GM19043 (cell line): Measurements from ENCODE around the gene PIMREG.

Source experiments
- ATAC-seq: cut with Tn5 transposase; IDR thresholded peaks from one replicate; pipeline ENCODE4 v1.9.1; 2021; ENCODE audit warnings: low read depth; ENCODE audit not compliant: unreplicated experiment

The PIMREG gene

DNA sequence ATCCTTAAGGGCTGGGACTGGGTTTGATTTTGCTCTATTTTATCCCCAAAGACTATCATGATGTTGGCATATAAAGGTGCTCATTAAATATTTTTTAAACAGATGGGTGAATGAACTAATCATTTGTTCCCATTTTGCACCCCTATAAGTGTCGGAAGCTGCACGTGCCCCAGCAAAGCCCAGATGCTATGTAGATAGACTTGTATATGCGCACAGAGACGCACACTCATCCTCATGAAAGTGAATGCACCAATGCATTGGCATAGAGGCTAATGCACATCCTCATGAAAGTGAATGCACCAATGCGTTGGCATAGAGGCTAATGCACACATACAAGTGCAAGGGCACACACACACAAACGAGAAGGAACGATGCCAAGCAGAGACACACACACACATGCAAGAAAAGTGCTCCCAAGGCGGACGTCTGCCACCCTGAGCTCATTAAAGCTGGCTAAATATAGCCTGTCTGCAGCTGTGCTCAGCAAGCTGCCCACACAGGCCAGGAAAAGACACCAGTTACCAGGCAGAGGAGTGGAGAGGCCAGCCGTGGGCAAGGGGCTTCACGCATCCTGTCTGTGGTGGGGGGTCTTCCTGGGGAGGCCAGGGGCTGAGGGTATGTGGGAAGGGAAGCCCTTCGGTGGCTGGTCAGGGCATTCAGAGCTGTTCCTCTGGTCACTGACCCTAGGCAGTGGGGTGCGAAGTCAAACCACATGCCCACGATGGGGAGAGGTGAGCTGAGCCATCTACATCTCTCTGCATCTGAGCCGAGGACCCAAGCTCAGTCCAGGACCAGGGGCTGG lies 52.6 kb downstream of the PIMREG start:
- no peak for ATAC-seq

- ATAC-seq, result no peak
These were observed 53.4 kb downstream of the PIMREG start for GRCh38 chr17:6497496-6498221.

DNA sequence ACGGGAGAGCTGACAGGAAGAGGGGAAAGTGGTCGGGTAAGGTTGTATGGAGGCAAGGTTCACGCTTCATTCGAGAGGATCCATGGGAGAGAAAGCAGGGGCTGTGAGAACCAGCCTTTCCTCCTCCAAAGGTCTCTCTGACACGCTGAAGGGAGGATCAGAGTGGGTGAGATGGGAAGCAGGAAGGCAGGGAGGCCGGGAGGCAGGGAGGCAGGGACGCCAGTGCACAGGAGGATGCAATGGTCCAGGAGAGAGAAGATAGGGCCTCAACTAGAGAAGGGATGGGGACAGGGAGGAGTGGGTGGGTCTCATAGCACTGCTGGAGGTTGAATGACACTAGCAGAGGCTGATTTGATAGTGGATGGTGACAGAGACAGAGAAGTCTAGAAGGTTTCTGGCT lies 54.1 kb downstream of the PIMREG start:
- no peak for ATAC-seq

DNA sequence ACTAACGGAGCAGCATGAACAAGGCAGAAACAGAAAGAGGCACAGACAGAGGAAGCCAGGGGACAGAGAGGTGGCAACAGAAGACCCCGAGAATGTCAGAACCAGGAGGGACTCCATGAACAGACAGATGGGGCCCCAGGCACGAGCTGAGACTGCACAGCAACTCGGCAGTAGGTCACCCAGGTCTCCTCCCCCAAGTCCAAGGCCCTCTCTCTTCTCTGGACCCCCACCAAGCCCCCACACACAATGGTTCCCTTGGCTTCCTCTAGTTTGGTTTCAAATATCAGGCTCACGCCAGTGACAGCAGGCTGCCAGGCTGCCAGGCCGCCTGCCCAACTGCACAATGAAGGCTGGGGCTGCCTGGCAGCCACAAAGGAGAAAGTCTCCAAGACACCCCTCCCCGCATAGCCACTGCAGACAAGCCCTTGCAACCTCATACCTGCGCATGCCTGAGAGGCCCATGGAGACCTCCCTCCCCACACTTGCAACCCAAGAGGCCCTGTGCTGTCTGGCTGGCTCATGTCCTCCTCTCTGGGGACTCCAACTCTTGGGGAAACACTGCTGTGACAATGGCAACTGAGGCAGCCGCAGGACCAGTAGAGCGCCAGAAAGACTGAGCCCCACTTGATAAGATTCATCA lies 54.8 kb downstream of the PIMREG start:
- ATAC-seq, result no peak
